Measurements from ENCODE around the gene ZDHHC24.
"Not testable (repeated sequence)": the region's sequence is repeated elsewhere in the genome, so short reads cannot be mapped to it uniquely, and the experiment has no call there.

- not testable (repeated sequence) for TF ChIP-seq POLR2A (IDR thresholded peaks at IDR 0.05; ENCODE audit: low read length); GATA1 (IDR thresholded peaks at IDR 0.05; ENCODE audit: low read depth, low read length)
Observed at GRCh38 chr11:66582565-66583147, 36.8 kb upstream of the ZDHHC24 start.

All from erythroblast (primary cell).